Neutrophil (primary cell): ENCODE results near the gene AK2.

Experiments
- H3K27ac ChIP-seq: fragments of 200-600 bp; sonication (generic); 2 replicates; pipeline ENCODE4 v1.5.1; 2016; ENCODE audit warnings: mild to moderate bottlenecking, moderate library complexity
- H3K27me3 ChIP-seq: fragments of 200-600 bp; sonication (generic); 2 replicates; pipeline ENCODE4 v1.6.0; 2016; ENCODE audit warnings: mild to moderate bottlenecking
- H3K36me3 ChIP-seq: fragments of 200-600 bp; sonication (generic); 2 replicates; pipeline ENCODE4 v1.5.1; 2017
- H3K4me1 ChIP-seq, 2 experiments: fragments of 200-600 bp in 1 of 2; sonication (generic) in 1 of 2; 1 replicate in 1 of 2; 2 replicates in 1 of 2; pipeline versions ENCODE4 v1.5.1 to v1.6.1; 2013 to 2016; ENCODE audit warnings: low read depth in 1 of 2, low read length in 1 of 2, mild to moderate bottlenecking in 1 of 2, moderate library complexity in 1 of 2; ENCODE audit not compliant: control insufficient read depth in 1 of 2, insufficient read depth in 1 of 2
- H3K4me3 ChIP-seq, 2 experiments: fragments of 200-600 bp in 1 of 2; sonication (generic) in 1 of 2; 1 replicate in 1 of 2; 2 replicates in 1 of 2; pipeline ENCODE4 v1.5.1; 2013 to 2016; ENCODE audit warnings: low read depth in 1 of 2, low read length in 1 of 2, mild to moderate bottlenecking in 1 of 2, moderate library complexity in 1 of 2
- H3K9me3 ChIP-seq: fragments of 200-600 bp; sonication (generic); 2 replicates; pipeline ENCODE4 v1.5.1; 2016
- TF ChIP-seq, protein P1 (sequence below): fragments of 200-600 bp; sonication (generic); IDR thresholded peaks from 2 replicates; pipeline ENCODE4 v1.5.1; 2016; ENCODE audit warnings: antibody characterized with exemption

The AK2 gene

DNA sequence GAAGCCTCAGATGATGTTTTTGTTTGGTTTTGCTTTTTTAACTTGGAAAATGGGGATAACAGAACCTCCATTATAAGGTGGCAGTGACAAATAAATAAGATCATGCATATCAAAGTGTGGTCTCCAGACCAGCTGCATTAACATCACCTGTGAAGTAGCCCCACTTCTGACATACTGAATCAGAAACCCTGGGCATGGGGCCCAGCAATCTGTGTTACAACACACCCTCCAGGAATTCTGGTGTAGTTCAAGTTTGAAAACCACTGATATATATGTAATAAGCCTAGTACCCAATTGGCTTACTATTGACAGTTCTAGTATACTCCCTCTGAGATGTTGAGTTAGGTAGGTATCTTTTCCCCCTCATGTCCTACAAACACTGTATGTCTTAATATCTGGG lies 48.0 kb downstream of the AK2 start:
- H3K4me1 ChIP-seq = peaks cover 75 to 88% of the 10 kb centered on the region in 2 experiments
- no peaks in the 10 kb centered on the region for H3K36me3 ChIP-seq
- peak overlapping the region; percentile 25 to 45 for H3K4me3 ChIP-seq
- TF ChIP-seq, protein P1, sequence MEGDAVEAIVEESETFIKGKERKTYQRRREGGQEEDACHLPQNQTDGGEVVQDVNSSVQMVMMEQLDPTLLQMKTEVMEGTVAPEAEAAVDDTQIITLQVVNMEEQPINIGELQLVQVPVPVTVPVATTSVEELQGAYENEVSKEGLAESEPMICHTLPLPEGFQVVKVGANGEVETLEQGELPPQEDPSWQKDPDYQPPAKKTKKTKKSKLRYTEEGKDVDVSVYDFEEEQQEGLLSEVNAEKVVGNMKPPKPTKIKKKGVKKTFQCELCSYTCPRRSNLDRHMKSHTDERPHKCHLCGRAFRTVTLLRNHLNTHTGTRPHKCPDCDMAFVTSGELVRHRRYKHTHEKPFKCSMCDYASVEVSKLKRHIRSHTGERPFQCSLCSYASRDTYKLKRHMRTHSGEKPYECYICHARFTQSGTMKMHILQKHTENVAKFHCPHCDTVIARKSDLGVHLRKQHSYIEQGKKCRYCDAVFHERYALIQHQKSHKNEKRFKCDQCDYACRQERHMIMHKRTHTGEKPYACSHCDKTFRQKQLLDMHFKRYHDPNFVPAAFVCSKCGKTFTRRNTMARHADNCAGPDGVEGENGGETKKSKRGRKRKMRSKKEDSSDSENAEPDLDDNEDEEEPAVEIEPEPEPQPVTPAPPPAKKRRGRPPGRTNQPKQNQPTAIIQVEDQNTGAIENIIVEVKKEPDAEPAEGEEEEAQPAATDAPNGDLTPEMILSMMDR = no peak
- no peaks in the 10 kb centered on the region for H3K27me3 ChIP-seq
- H3K9me3 ChIP-seq = no peaks in the 10 kb centered on the region
- H3K27ac ChIP-seq = peak overlapping the region; percentile 100

DNA sequence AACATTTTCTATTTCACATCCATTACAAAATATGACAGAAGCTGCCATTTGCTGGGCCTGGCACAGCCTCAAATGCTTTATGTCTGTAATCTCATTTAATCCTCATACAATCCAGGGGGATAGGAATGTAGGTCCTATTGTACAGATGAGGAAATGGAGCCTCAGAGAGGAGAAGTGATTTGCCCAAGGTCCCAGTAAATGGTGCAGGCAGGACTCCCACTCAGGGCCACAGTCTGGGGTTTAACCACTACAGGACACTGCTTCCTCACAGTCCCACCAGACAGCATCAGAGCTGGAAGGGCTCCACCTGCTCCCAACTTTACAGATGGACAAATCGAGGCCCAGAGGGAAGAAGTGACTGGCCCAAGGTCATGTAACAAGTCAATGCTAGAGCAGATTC lies 51.5 kb downstream of the AK2 start:
- Histone ChIP-seq H3K4me1 (peaks cover 72 to 87% of the 10 kb centered on the region in 2 experiments), H3K4me3 (no peak overlapping the region), H3K36me3 (no peaks in the 10 kb centered on the region), H3K27ac (peak overlapping the region; percentile 96), H3K9me3 (no peaks in the 10 kb centered on the region), H3K27me3 (no peaks in the 10 kb centered on the region)
- TF ChIP-seq, protein P1 = no peak

DNA sequence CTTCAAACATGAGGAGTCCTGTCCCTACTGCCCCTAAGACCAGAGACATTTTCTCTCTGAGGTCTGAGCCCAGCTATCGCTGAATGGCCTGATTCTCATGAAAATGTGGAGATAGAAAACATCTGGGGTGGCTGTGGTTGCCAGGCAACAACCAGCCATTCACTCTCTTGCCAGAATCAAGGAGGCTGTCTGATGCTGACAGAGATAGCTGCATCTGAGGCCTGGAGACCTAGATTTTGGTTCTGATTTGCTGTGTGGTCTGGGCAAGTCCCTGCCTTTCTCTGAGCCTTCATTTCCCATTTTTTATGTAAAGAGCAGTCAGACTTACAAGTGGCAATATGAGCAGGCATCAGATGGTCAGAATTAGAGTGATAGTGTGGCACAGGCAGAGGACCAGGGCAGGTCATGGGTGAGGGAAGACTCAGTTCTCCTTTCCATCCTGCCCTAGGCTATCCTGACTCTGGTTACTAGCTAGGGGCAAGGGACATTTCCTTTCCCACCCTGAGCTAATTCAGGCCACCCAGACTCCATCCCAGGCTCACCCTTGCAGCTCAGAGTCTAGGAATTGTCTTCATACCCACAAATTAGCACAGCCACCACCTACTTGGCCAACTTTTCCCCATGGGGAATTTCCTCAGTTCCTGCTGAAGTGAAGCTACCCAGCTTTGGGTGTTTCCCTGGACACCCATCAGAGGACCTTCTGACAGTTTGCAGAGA lies 52.1 kb downstream of the AK2 start:
- no peaks in the 10 kb centered on the region for H3K27me3 ChIP-seq
- peaks cover 72 to 87% of the 10 kb centered on the region in 2 experiments for H3K4me1 ChIP-seq
- H3K27ac ChIP-seq = peak overlapping the region; percentile 96
- no peaks in the 10 kb centered on the region for H3K9me3 ChIP-seq
- H3K36me3 ChIP-seq = no peaks in the 10 kb centered on the region
- TF ChIP-seq, protein P1 = no peak
- H3K4me3 ChIP-seq = no peak overlapping the region

DNA sequence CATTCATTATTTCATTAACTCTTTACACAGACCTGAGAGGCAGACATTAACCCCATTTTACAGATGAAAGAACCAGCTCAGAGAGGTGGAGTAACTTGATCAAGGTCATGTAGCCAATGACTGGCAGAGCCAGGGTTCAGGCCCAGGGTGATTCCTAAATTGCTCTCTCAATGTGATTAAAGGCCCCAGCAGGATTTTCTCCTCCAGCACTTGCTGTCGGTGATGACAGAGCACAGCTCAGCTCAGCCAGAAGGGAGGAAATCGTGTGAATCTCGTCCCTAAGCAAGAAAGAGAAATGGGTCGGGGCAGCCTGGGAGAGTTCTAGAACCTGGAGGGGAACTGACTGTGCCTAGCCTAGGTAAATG lies 52.6 kb downstream of the AK2 start:
- Histone ChIP-seq H3K27me3 (no peaks in the 10 kb centered on the region), H3K4me1 (peaks cover 67 to 85% of the 10 kb centered on the region in 2 experiments), H3K9me3 (no peaks in the 10 kb centered on the region), H3K27ac (peak overlapping the region; percentile 96), H3K4me3 (no peak overlapping the region), H3K36me3 (no peaks in the 10 kb centered on the region)
- TF ChIP-seq, protein P1 = no peak

DNA sequence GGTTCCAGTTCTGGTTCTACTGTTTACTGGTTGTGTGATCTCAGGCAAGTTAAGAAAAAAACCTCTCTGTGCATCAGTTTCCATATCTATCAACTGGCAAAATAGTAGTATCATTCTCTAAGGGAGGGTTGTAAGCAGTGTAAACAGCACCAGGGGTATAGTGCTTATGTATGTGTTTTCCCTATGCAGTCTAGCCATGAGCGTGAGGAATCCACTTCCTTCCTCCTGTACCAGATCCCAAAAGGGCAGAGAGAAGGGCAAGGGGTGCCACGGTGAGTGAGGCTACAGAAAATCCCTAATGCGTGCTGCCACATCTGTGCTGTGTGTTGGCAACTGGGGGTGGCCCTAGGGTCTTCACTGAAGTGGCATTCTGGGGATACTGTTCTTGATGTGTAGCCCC lies 53.7 kb downstream of the AK2 start:
- Histone ChIP-seq H3K27me3 (no peaks in the 10 kb centered on the region), H3K9me3 (no peaks in the 10 kb centered on the region), H3K36me3 (no peaks in the 10 kb centered on the region), H3K4me1 (peaks cover 62 to 75% of the 10 kb centered on the region in 2 experiments), H3K4me3 (no peak overlapping the region), H3K27ac (peak overlapping the region; percentile 96)
- TF ChIP-seq, protein P1 = no peak
